Renal cortex interstitium (tissue), 11 donors: ENCODE measurements around the gene KCNH5. TPM values are rescaled to one million over a fixed set of nuclear protein-coding genes. Genes with fewer than 3 reads are reported as not detected.

Source experiments
- DNase-seq, 11 donors: peaks; one replicate each; pipeline ENCODE4 v3.0.0-alpha.2; 2013; ENCODE audit warnings: low read depth in 9 of 11, low spot score in 4 of 11; ENCODE audit errors: extremely low read depth in 1 of 11
- polyA plus RNA-seq, 3 donors: library from polyadenylated mRNA; unstranded; fragments of 120-200 nt; gene quantifications; one replicate each; pipeline ENCODE4 v1.2.1, GENCODE V29; 2013; ENCODE audit not compliant: insufficient read length in 3 of 3

Gene KCNH5
- polyA plus RNA-seq, 3 donors: 0.09 to 0.14 (median 0.14) TPM

GRCh38 chr14:62696331-62696924, 348.8 kb downstream of the KCNH5 start:
- no peak for DNase-seq

DNA sequence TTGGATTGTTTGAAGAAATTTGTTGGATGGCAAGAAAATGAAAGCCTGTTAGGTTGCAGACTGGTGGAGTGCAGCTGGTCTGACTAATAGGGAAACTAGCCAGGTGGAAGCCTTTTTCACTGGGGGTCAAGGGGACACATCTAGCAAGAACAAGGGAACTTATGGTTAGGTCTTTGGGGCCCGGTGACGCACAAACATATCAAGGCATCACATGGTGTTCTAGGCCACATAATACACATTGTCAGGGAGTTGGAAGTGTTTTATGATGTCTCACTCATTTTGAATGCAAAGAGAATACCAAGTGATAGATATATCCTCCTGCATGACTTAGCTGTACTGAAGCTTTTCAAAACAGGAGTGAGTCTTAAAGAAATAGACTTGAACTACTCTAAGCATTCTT, 351.2 kb downstream of the KCNH5 start:
- DNase-seq: no peak

GRCh38 chr14:62692490-62693106, 352.7 kb downstream of the KCNH5 start:
- no peak for DNase-seq

DNA sequence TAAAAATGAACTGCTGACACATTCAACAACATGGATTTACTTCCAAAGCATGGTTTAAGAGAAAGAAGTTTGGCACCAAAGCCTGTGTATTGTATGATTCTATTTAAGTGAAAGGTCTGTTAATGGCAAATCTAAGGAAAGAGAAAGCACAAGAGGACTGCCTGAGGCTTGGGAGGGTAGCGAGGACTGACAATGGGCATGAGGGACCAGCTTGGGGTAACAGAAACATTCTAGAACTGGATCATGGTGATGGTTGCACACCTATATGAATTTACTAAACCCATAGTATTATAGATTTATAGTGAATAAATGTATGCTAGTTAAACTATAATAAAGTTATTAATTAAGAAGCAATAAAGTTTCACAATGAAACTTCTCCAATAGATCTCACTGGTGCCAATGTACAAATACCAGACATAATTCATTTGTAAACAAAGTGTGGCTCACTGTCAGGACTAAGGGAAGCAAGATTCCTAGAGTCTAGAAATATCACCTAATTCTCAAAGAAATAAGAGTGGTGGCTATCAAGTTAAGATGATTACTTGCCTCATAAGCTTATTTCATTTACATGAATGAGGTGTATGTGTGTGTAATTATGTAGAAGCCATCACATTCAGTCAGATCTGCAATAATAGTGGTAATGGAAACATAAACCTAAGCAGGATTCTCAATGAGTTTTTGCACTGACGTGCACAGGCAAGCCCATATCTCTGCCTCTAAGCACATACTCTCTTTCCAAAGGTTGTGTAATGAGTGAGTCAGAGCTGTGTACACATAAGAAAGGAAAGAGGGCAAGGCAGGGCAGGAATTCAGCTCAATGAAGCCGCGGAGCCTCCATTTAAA, 353.4 kb downstream of the KCNH5 start:
- DNase-seq: no peak

DNA sequence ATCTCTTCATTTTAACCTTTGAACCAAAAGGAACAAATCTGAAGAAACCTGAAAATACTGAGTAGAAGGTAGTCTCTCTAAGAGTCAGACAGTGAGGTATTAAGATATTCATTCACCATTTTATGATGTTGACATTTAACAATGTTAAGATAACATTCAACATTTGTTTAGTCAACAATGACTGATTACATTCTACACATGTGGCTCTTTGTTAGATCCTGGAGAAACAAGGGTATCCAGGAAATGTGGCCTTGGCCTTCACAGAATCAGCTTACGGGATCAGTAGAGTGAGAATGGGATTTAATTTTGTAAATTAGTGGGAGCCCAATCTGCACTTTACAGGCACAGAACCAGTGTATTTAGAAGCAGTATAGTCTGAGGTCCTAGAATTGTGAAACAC, 355.5 kb downstream of the KCNH5 start:
- no peak for DNase-seq

- DNase-seq: no peak
These were observed 357.4 kb downstream of the KCNH5 start for GRCh38 chr14:62687818-62688217.

GRCh38 chr14:62684376-62684775, 360.9 kb downstream of the KCNH5 start:
- no peak for DNase-seq

- no peak for DNase-seq
These were observed 363.1 kb downstream of the KCNH5 start for GRCh38 chr14:62682208-62682607.

DNA sequence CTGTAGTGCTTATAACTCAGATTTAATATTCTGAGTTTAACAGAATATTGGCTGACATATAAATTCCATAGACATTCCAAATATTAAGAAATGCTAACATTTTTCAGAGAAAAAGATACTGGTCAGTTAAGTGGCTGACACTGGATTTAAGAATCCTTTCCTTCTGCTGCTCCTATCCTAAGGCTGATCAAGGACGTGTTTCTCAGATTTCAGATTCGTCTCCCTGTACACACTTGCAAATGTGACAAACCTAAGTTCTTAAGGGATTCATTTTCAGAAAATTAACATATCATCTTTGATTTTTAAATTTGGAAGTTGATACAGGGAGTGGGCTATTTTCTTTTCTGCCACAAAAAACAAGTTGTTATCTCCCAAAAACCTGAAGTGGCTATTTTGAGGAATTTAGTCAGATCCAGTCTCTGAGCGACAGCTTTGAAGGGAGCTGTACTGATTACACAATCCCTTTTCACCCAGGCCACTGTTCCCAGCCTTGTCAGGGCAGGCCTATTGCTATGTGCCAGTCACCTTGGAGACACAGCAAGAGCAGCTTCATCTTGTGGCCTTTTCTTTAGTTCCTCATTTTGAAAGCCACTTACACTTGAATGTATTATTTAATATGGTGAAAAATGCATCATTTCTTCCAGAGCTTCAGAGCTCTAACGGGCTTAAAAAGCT, 370.6 kb downstream of the KCNH5 start:
- no peak for DNase-seq

DNA sequence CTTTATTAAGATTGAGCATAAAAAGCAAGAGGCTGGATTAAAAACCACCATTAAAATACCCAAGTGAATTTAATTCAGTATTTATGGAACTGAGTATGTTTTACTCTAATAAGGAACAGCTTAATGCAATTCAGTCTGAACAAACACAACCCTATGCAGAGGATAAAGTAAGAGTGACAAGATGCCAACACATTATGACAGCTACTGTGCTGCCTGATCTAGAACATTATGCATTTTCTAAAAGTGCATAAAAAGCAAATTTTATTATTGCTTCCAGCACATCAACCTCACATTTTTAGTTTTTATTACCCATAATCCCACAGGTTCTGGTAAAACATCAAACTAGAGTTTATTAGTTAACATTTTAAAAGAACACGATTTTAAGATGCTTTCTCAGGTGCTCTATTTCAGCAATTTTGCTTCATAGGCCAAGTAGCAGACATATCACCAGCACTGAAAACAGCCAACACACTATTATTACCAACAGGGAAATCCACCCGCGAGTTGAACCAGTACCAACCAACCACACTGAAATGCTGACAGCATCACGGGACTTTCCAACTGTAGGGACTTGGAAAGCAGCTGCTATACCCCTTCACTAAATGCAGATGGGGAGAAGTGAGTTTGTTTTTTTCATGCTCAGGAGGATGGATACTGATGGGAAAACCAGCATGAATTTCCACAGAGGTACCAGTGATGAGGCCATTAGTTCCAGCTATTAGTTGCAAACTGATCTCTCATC, 372.1 kb downstream of the KCNH5 start:
- no peak for DNase-seq

DNA sequence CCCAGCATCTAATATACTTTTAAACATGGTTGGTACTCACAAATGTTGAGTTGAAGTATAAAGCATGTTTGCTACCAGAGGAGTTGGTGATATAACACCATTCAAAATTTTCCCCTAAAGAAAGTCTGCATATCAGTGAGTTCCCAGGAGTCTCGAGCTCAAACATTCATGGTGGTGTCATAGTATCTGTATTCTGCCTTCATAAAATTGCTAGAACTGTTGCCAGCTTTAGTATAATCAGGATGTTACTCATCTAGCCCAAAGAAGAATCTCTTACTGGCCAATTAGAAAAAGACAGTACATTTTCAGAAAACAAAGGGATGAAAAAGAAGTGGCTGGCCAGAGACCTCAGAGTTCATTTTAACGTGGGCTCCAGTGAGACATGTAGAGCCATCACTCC, 374.7 kb downstream of the KCNH5 start:
- DNase-seq: no peak

DNA sequence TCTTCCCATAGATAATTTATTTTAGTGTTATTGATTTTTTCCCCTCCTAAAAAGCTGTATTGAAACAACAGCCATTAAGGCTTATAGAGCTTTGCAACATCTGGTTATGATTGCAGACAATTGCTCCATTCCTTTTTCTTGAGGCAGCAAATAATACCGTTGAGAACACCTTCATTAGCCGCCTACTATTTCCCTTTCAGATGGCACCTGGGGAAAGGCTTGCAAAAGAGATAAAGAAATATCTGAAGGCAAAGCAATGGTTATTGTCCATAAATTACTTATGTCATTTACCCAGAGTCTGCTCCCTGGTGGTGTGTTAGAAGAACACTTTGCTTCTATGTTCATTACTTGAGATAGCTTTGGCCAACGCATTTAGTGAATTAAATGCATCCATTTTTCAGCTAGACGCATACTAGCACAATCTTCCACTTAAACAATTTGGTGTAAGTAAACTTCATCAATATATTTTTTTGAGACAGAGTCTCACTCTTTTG, 377.8 kb downstream of the KCNH5 start:
- no peak for DNase-seq

DNA sequence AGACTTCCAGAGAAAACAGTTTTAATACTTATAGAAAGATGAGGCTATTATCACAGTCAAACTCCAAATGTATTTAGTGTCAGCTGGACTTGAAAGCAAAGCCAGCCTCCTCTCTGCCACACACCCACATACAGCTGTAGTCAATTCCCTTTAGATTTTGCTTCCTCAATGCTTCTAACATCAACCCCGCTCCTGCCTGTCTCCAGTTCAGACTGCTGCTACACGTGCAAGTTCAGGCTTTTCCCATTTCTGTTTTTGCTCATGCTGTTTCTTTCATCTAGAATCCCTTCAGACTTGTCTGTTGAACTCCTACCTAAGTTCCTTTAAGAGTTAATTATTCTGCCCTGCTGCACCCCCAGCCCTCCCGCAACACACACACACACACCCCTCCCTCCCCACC, 380.0 kb downstream of the KCNH5 start:
- DNase-seq: no peak

DNA sequence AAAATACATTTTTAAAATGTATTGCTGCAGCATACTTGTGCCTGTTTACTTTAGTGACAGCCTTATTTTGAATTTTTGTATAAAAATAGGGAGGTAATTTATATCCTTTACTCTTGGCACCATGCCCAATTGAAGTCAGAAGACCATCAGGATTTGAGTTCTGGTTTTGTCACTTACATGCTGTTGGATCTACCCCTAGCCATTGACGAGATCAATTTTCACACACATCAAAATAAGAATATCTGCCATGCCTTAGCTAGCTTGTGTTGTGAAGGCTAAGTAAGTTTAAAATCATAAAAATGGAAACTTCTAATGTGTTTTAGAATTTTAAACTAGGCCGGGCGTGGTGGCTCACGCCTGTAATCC, 381.8 kb downstream of the KCNH5 start:
- DNase-seq: no peak

- DNase-seq: peak in 1 of 11 donors; percentile 28
These were observed 382.3 kb downstream of the KCNH5 start for GRCh38 chr14:62662811-62663455.

GRCh38 chr14:62661818-62662217, 383.4 kb downstream of the KCNH5 start:
- no peak for DNase-seq

DNA sequence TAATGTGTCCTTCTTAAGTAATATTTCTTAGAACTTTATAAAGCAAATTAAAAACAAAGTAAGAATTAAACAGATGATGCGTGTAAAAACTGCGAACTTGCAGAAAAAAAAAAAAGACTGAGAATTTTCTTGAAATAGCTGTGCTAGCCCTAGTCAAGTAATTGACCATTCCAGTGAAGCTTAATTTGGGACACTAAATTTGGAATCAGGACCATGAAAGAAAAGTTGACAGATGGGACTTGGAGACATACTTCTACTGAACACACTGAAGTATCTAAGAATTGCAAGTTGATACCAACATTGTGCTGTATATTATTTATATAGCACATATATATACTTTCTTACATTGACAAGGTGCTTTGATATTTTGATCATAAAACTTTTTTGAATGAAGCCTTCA, 386.6 kb downstream of the KCNH5 start:
- no peak for DNase-seq

DNA sequence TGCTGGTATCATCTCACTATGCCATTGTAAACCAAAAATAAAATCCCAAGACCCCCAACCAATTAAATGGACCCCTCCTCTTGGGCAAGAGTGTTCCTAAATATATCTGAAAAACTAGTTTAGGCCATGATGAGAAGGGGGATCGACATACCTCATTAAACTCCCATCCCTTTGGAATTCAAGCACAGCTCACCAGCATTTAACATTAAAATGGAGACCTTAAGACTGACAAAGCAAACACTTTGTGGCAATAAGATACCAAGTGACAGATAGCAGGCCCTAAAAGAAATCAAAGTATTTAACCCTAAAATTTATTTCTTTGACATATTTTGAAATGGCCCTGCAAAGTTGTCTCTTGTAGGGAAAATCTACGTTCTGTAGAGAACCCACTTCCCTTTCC, 387.9 kb downstream of the KCNH5 start:
- DNase-seq: no peak

DNA sequence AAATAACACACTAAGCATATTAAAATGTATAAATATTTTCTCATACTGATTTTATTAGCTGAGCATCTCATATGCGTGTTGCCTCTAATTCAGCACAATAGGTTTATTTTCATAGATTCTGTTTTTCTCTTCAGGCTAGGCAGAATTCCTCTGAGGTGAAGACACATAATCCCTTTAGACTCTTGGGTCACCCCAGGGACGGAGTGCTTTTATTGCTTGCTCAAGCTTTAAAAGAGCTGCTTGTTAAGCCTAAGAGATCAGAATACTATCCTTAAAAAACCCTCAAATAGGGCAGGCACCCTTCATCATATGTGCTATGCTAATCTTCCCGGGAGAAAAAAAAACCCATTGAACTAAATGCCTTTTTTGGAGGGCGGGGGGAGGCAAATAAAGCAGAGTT, 390.1 kb downstream of the KCNH5 start:
- DNase-seq: no peak
